HG03442 (cell line): ENCODE measurements around the gene TSPEAR.

Experiments
- ATAC-seq: cut with Tn5 transposase; IDR thresholded peaks from one replicate; pipeline ENCODE4 v1.9.1; 2021; ENCODE audit warnings: mild to moderate bottlenecking, moderate library complexity; ENCODE audit not compliant: unreplicated experiment

TSPEAR gene

GRCh38 chr21:44741921-44742320, 30.5 kb upstream of the TSPEAR start:
- ATAC-seq = no peak

GRCh38 chr21:44740742-44741141, 29.4 kb upstream of the TSPEAR start:
- ATAC-seq = no peak

GRCh38 chr21:44739316-44739715, 27.9 kb upstream of the TSPEAR start:
- ATAC-seq = no peak

GRCh38 chr21:44738621-44739020, 27.2 kb upstream of the TSPEAR start:
- no peak for ATAC-seq

- ATAC-seq = no peak
Measured at GRCh38 chr21:44737706-44738354, 26.5 kb upstream of the TSPEAR start.

- no peak for ATAC-seq
Measured at GRCh38 chr21:44736291-44737004, 25.1 kb upstream of the TSPEAR start.

GRCh38 chr21:44735821-44736220, 24.4 kb upstream of the TSPEAR start:
- no peak for ATAC-seq

GRCh38 chr21:44734841-44735240, 23.5 kb upstream of the TSPEAR start:
- ATAC-seq = no peak

- no peak for ATAC-seq
Measured at GRCh38 chr21:44734026-44734745, 22.8 kb upstream of the TSPEAR start.

- no peak for ATAC-seq
Measured at GRCh38 chr21:44732956-44733355, 21.6 kb upstream of the TSPEAR start.

- ATAC-seq = no peak
Measured at GRCh38 chr21:44732263-44732662, 20.9 kb upstream of the TSPEAR start.

- ATAC-seq = no peak
Measured at GRCh38 chr21:44730951-44731579, 19.7 kb upstream of the TSPEAR start.

GRCh38 chr21:44730028-44730395, 18.6 kb upstream of the TSPEAR start:
- ATAC-seq = no peak

GRCh38 chr21:44729336-44730027, 18.1 kb upstream of the TSPEAR start:
- ATAC-seq = no peak

GRCh38 chr21:44728716-44729115, 17.3 kb upstream of the TSPEAR start:
- ATAC-seq = no peak

- no peak for ATAC-seq
Measured at GRCh38 chr21:44727757-44728156, 16.4 kb upstream of the TSPEAR start.

- no peak for ATAC-seq
Measured at GRCh38 chr21:44727321-44727720, 15.9 kb upstream of the TSPEAR start.

GRCh38 chr21:44726826-44727225, 15.5 kb upstream of the TSPEAR start:
- no peak for ATAC-seq

- ATAC-seq = no peak
Measured at GRCh38 chr21:44724926-44725325, 13.6 kb upstream of the TSPEAR start.

- no peak for ATAC-seq
Measured at GRCh38 chr21:44724196-44724595, 12.8 kb upstream of the TSPEAR start.
